ENCODE measurements around the gene USP31. TPM values are rescaled to one million over a fixed set of nuclear protein-coding genes. Genes with fewer than 3 reads are reported as not detected.

The USP31 gene
- total RNA-seq, 1 donor from 2014 or later = 32.2 TPM

GRCh38 chr16:23113185-23113584, 36.1 kb downstream of the USP31 start:
- DNase-seq (ENCODE audit: extremely low spot score in 2 of 2) = no peak
- no peaks in the 10 kb centered on the region for H3K27me3 ChIP-seq
- no peak overlapping the region for H3K4me3 ChIP-seq
- TF ChIP-seq POLR2AphosphoS5 (IDR thresholded peaks at IDR 0.05; ENCODE audit: insufficient read depth in 1 of 2, low read depth in 1 of 2) = no peak
- TF ChIP-seq POLR2A (IDR thresholded peaks at IDR 0.05) = no peak
- no peak for TF ChIP-seq CTCF (IDR thresholded peaks at IDR 0.05)
- H3K4me1 ChIP-seq = peaks cover 38% of the 10 kb centered on the region
- no peaks in the 10 kb centered on the region for H3K9me3 ChIP-seq
- intact Hi-C loops (cut with DNase I) = no loop called here
- H3K36me3 ChIP-seq = no peaks in the 10 kb centered on the region
- H3K27ac ChIP-seq = no peak overlapping the region

- Histone ChIP-seq H3K27ac (no peak overlapping the region), H3K9me3 (no peaks in the 10 kb centered on the region), H3K4me3 (no peak overlapping the region), H3K36me3 (peaks cover 0 to 15% of the 10 kb centered on the region in 2 donors), H3K27me3 (no peaks in the 10 kb centered on the region), H3K4me1 (peaks cover 23% of the 10 kb centered on the region)
- TF ChIP-seq POLR2A (IDR thresholded peaks at IDR 0.05) (no peak), POLR2AphosphoS5 (IDR thresholded peaks at IDR 0.05; ENCODE audit: insufficient read depth in 1 of 2, low read depth in 1 of 2) (no peak), CTCF (IDR thresholded peaks at IDR 0.05) (no peak)
- intact Hi-C loops (cut with DNase I) = no loop called here
- DNase-seq (ENCODE audit: extremely low spot score in 2 of 2) = no peak
These were observed 38.9 kb downstream of the USP31 start for GRCh38 chr16:23110257-23110899.

- H3K4me1 ChIP-seq = peaks cover 8% of the 10 kb centered on the region
- TF ChIP-seq CTCF (IDR thresholded peaks at IDR 0.05) = no peak
- no peak for TF ChIP-seq POLR2A (IDR thresholded peaks at IDR 0.05)
- TF ChIP-seq POLR2AphosphoS5 (IDR thresholded peaks at IDR 0.05; ENCODE audit: insufficient read depth in 1 of 2, low read depth in 1 of 2) = no peak
- no peaks in the 10 kb centered on the region for H3K27me3 ChIP-seq
- no peaks in the 10 kb centered on the region for H3K9me3 ChIP-seq
- intact Hi-C loops (cut with DNase I) = no loop called here
- H3K36me3 ChIP-seq = peaks cover 0 to 15% of the 10 kb centered on the region in 2 donors
- no peak overlapping the region for H3K4me3 ChIP-seq
- no peak overlapping the region for H3K27ac ChIP-seq
- no peak for DNase-seq (ENCODE audit: extremely low spot score in 2 of 2)
These were observed 41.3 kb downstream of the USP31 start for GRCh38 chr16:23107936-23108335.

- Histone ChIP-seq H3K4me1 (peaks cover 8% of the 10 kb centered on the region), H3K27me3 (no peaks in the 10 kb centered on the region), H3K36me3 (peaks cover 0 to 22% of the 10 kb centered on the region in 2 donors), H3K4me3 (no peak overlapping the region), H3K27ac (no peak overlapping the region), H3K9me3 (no peaks in the 10 kb centered on the region)
- TF ChIP-seq POLR2AphosphoS5 (IDR thresholded peaks at IDR 0.05; ENCODE audit: insufficient read depth in 1 of 2, low read depth in 1 of 2) (no peak), POLR2A (IDR thresholded peaks at IDR 0.05) (no peak), CTCF (IDR thresholded peaks at IDR 0.05) (no peak)
- intact Hi-C loops (cut with DNase I) = no loop called here
- DNase-seq (ENCODE audit: extremely low spot score in 2 of 2) = no peak
These were observed 42.1 kb downstream of the USP31 start for GRCh38 chr16:23107117-23107516.

- H3K4me1 ChIP-seq = peaks cover 8% of the 10 kb centered on the region
- H3K27me3 ChIP-seq = no peaks in the 10 kb centered on the region
- no peaks in the 10 kb centered on the region for H3K9me3 ChIP-seq
- peaks cover 0 to 32% of the 10 kb centered on the region in 2 donors for H3K36me3 ChIP-seq
- DNase-seq (ENCODE audit: extremely low spot score in 2 of 2) = no peak
- TF ChIP-seq POLR2AphosphoS5 (IDR thresholded peaks at IDR 0.05; ENCODE audit: insufficient read depth in 1 of 2, low read depth in 1 of 2) = no peak
- no peak for TF ChIP-seq POLR2A (IDR thresholded peaks at IDR 0.05)
- TF ChIP-seq CTCF (IDR thresholded peaks at IDR 0.05) = no peak
- H3K4me3 ChIP-seq = no peak overlapping the region
- intact Hi-C loops (cut with DNase I) = no loop called here
- H3K27ac ChIP-seq = no peak overlapping the region
These were observed 43.9 kb downstream of the USP31 start for GRCh38 chr16:23105309-23105708.

Data from vagina (tissue), 2 donors.